HG02759 (cell line): ENCODE data around the gene FGF3.

Experiments
- ATAC-seq: cut with Tn5 transposase; IDR thresholded peaks from one replicate; pipeline ENCODE4 v1.9.1; 2021; ENCODE audit warnings: mild to moderate bottlenecking, moderate library complexity; ENCODE audit not compliant: unreplicated experiment

The FGF3 gene

GRCh38 chr11:69848201-69848600, 29.0 kb upstream of the FGF3 start:
- no peak for ATAC-seq

- ATAC-seq = no peak
These were observed 25.2 kb upstream of the FGF3 start for GRCh38 chr11:69844396-69844795.

GRCh38 chr11:69843529-69843921, 24.3 kb upstream of the FGF3 start:
- ATAC-seq = no peak

GRCh38 chr11:69842746-69843528, 23.7 kb upstream of the FGF3 start:
- ATAC-seq = no peak

- no peak for ATAC-seq
These were observed 22.9 kb upstream of the FGF3 start for GRCh38 chr11:69841859-69842698.

- no peak for ATAC-seq
These were observed 22.1 kb upstream of the FGF3 start for GRCh38 chr11:69841170-69841858.

- ATAC-seq = no peak
These were observed 21.4 kb upstream of the FGF3 start for GRCh38 chr11:69840371-69841169.

GRCh38 chr11:69839516-69839915, 20.3 kb upstream of the FGF3 start:
- ATAC-seq = no peak

GRCh38 chr11:69837791-69838190, 18.6 kb upstream of the FGF3 start:
- no peak for ATAC-seq

- ATAC-seq = no peak
These were observed 17.2 kb upstream of the FGF3 start for GRCh38 chr11:69836401-69836800.

GRCh38 chr11:69834811-69835800, 15.9 kb upstream of the FGF3 start:
- ATAC-seq = no peak

- ATAC-seq = no peak
These were observed 15.0 kb upstream of the FGF3 start for GRCh38 chr11:69834251-69834650.

- ATAC-seq = no peak
These were observed 13.6 kb upstream of the FGF3 start for GRCh38 chr11:69832561-69833413.

GRCh38 chr11:69831985-69832384, 12.8 kb upstream of the FGF3 start:
- no peak for ATAC-seq

- ATAC-seq = no peak
These were observed 10.9 kb upstream of the FGF3 start for GRCh38 chr11:69830086-69830485.

GRCh38 chr11:69828971-69829344, 9.7 kb upstream of the FGF3 start:
- no peak for ATAC-seq

- ATAC-seq = no peak
These were observed 9.2 kb upstream of the FGF3 start for GRCh38 chr11:69828276-69828970.

- ATAC-seq = no peak
These were observed 7.6 kb upstream of the FGF3 start for GRCh38 chr11:69826773-69827172.
